Astrocyte (in vitro differentiated cells and primary cell): ENCODE data around the gene EVC.

Experiments
- CTCF ChIP-seq: IDR thresholded peaks from 2 replicates; pipeline ENCODE4 v1.5.1; 2011; ENCODE audit warnings: low read depth, mild to moderate bottlenecking, inconsistent platforms, low read length, moderate library complexity; ENCODE audit not compliant: insufficient read depth
- EZH2 ChIP-seq: IDR thresholded peaks from 2 replicates; pipeline ENCODE4 v1.6.1; 2012; ENCODE audit warnings: mild to moderate bottlenecking, low read length, inconsistent platforms; ENCODE audit not compliant: insufficient read depth

- TF ChIP-seq CTCF (no peak), EZH2 (no peak)
These were observed 10.9 kb downstream of the EVC start for GRCh38 chr4:5721923-5722322.
